Smooth muscle cell (in vitro differentiated cells): ENCODE results near the gene HOXD3. TPM values are rescaled to one million over a fixed set of nuclear protein-coding genes. Genes with fewer than 3 reads are reported as not detected.

Experiments
- DNase-seq: peaks from one replicate; lab custom pipeline; 2025; ENCODE audit not compliant: unreplicated experiment; lab: John Stamatoyannopoulos, UW
- H2AFZ ChIP-seq: fragments of 200-600 bp; sonication (generic); 2 replicates; pipeline ENCODE4 v1.6.0; 2016; ENCODE audit warnings: antibody characterized with exemption, low read depth, mild to moderate bottlenecking
- H3F3A ChIP-seq: fragments of 200-600 bp; sonication (generic); 2 replicates; pipeline ENCODE4 v1.6.0; 2017; ENCODE audit warnings: antibody characterized with exemption, low read depth
- H3K27ac ChIP-seq: fragments of 200-600 bp; sonication (generic); 2 replicates; pipeline ENCODE4 v1.5.1; 2016; ENCODE audit warnings: low read depth, mild to moderate bottlenecking
- H3K27me3 ChIP-seq: fragments of 200-600 bp; sonication (generic); 2 replicates; pipeline ENCODE4 v1.6.1; 2016; ENCODE audit warnings: low read depth, mild to moderate bottlenecking
- H3K36me3 ChIP-seq: fragments of 200-600 bp; sonication (generic); 2 replicates; pipeline ENCODE4 v1.5.1; 2016; ENCODE audit warnings: low read depth
- H3K4me1 ChIP-seq: fragments of 200-600 bp; sonication (generic); 2 replicates; pipeline ENCODE4 v1.5.1; 2016; ENCODE audit warnings: low read depth
- H3K4me2 ChIP-seq: fragments of 200-600 bp; sonication (generic); 2 replicates; pipeline ENCODE4 v1.6.0; 2016; ENCODE audit warnings: mild to moderate bottlenecking
- H3K4me3 ChIP-seq: fragments of 200-600 bp; sonication (generic); 2 replicates; pipeline ENCODE4 v1.5.1; 2016; ENCODE audit warnings: mild to moderate bottlenecking
- H3K79me2 ChIP-seq: fragments of 200-600 bp; sonication (generic); 2 replicates; pipeline ENCODE4 v1.6.0; 2016; ENCODE audit warnings: low read depth, mild to moderate bottlenecking
- H3K9ac ChIP-seq: fragments of 200-600 bp; sonication (generic); 2 replicates; pipeline ENCODE4 v1.6.0; 2016; ENCODE audit warnings: low read depth
- H3K9me3 ChIP-seq: fragments of 200-600 bp; sonication (generic); replicated peaks from 2 replicates; pipeline ENCODE4 v1.5.1; 2016; ENCODE audit warnings: low read depth
- H4K20me1 ChIP-seq: fragments of 200-600 bp; sonication (generic); 2 replicates; pipeline ENCODE4 v1.6.0; 2016; ENCODE audit warnings: low read depth
- WGBS: methylation state at CpG from one replicate; pipeline ENCODE4 v1.1.7; 2016; ENCODE audit warnings: low lambda C conversion rate; 5-methylcytosine and 5-hydroxymethylcytosine counted together
- polyA plus RNA-seq: library from polyadenylated mRNA; unstranded; fragments of >200 nt; fragmentation: Nextera tagmentation; extraction: Ambion mirVana; gene quantifications from 2 replicates; pipeline ENCODE4 v1.2.1, GENCODE V29; 2016
- total RNA-seq: library from RNA; depleted of rRNA; stranded (reverse); fragments of >200 nt; gene quantifications from 2 replicates; pipeline ENCODE4 v1.2.3, GENCODE V29; 2014
- TF ChIP-seq, protein P1 (sequence below): fragments of 200-600 bp; sonication (generic); IDR thresholded peaks from 2 replicates; pipeline ENCODE4 v1.5.1; 2017; ENCODE audit warnings: borderline replicate concordance, mild to moderate bottlenecking, antibody characterized with exemption; ENCODE audit not compliant: insufficient read depth, poor library complexity, severe bottlenecking

HOXD3 gene
- total and polyA plus RNA-seq, 2 experiments from 2014 or later = not detected

DNA sequence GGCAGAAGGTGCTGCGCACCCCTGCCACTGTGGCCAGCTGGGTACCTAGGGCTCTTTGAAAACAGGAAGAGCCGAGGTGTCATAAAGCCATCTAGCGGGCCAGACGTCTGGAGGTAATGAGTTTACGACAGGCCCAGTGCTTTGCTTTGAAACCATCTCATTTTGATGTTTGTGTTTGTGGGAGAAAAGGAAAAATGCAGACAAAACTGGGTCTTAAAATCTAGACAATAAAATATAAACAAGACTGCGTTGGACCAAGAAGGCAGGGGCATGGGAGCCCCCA lies 31.4 kb upstream of the HOXD3 start:
- TF ChIP-seq, protein P1, sequence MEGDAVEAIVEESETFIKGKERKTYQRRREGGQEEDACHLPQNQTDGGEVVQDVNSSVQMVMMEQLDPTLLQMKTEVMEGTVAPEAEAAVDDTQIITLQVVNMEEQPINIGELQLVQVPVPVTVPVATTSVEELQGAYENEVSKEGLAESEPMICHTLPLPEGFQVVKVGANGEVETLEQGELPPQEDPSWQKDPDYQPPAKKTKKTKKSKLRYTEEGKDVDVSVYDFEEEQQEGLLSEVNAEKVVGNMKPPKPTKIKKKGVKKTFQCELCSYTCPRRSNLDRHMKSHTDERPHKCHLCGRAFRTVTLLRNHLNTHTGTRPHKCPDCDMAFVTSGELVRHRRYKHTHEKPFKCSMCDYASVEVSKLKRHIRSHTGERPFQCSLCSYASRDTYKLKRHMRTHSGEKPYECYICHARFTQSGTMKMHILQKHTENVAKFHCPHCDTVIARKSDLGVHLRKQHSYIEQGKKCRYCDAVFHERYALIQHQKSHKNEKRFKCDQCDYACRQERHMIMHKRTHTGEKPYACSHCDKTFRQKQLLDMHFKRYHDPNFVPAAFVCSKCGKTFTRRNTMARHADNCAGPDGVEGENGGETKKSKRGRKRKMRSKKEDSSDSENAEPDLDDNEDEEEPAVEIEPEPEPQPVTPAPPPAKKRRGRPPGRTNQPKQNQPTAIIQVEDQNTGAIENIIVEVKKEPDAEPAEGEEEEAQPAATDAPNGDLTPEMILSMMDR = no peak
- peaks cover 7% of the 10 kb centered on the region for H3K4me1 ChIP-seq
- H3K9me3 ChIP-seq = no peaks in the 10 kb centered on the region
- no peak overlapping the region for H3K9ac ChIP-seq
- 39% methylated on average over 6 of the region's 6 CpGs for WGBS
- no peak for DNase-seq
- H4K20me1 ChIP-seq = peaks cover 38% of the 10 kb centered on the region
- no peak overlapping the region for H2AFZ ChIP-seq
- no peaks in the 10 kb centered on the region for H3K79me2 ChIP-seq
- no peaks in the 10 kb centered on the region for H3F3A ChIP-seq
- H3K27ac ChIP-seq = no peak overlapping the region
- no peak overlapping the region for H3K4me2 ChIP-seq
- H3K27me3 ChIP-seq = peaks cover 98% of the 10 kb centered on the region
- no peak overlapping the region for H3K4me3 ChIP-seq
- no peaks in the 10 kb centered on the region for H3K36me3 ChIP-seq

DNA sequence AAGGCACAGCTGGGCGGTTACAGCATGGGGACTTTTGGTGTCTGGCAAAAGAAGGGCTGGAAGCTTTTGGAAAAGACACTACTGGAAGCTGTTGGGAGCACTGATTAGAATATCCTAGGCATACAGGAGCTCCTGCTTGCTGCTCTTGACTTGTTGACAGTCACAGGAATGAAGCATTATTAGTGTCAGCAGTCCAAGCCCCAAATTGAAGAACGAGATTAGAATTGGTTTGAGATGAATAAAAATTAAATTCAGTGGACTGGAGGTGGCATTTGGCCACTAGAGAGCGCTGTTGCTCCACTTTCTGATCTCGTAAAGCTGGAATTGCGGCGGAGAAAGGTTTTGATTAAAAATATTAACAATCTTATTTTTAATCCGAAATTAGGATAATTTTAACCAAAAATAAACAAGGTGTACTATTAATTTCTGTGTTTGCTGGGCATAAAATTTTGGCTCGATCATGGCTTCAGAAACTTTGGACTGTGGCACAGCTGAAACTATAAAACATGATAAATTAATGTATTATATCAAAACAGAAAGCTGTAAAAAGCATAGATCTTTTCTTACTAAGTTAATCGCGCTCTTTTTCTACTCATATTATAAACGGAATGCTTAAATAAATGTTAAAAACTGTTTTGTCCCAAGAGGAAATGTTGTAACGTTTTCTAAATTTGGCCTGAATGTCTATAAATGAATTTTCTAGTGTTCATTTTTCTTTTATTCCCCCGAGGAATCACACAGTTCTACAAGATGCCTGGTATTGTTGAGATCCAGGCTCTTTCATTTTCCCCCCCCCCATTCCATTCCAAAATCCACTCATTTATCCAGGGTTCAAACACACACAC lies 30.0 kb upstream of the HOXD3 start:
- Histone ChIP-seq H3K9me3 (no peaks in the 10 kb centered on the region), H4K20me1 (peaks cover 23% of the 10 kb centered on the region), H3K4me2 (no peak overlapping the region), H2AFZ (no peak overlapping the region), H3K36me3 (no peaks in the 10 kb centered on the region), H3K4me3 (no peak overlapping the region), H3K9ac (no peak overlapping the region), H3K27me3 (peaks cover 98% of the 10 kb centered on the region), H3F3A (no peaks in the 10 kb centered on the region), H3K4me1 (peaks cover 7% of the 10 kb centered on the region), H3K79me2 (no peaks in the 10 kb centered on the region), H3K27ac (no peak overlapping the region)
- WGBS = 7% methylated on average over 13 of the region's 13 CpGs
- TF ChIP-seq, protein P1 = peak; percentile 95
- no peak for DNase-seq

DNA sequence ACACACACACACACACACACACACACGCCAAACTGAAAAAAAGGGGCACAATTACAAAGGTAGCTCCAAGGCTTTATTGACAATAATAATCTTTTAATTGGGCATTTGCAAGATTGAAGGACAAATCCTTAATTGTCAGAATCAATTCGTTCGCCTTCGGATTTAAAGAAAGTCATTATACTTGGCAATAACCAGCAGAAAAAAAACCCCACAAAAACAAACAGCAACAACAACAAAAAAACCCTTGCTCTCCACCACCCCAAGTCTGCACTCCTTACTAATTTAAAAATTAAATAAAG lies 29.4 kb upstream of the HOXD3 start:
- Histone ChIP-seq H3K4me1 (peaks cover 7% of the 10 kb centered on the region), H3K4me2 (no peak overlapping the region), H3K9ac (no peak overlapping the region), H2AFZ (no peak overlapping the region), H3K27me3 (peaks cover 98% of the 10 kb centered on the region), H3K27ac (no peak overlapping the region), H3K36me3 (no peaks in the 10 kb centered on the region), H3K4me3 (no peak overlapping the region), H3K79me2 (no peaks in the 10 kb centered on the region), H4K20me1 (peaks cover 18% of the 10 kb centered on the region), H3K9me3 (no peaks in the 10 kb centered on the region), H3F3A (no peaks in the 10 kb centered on the region)
- no peak for DNase-seq
- 51% methylated on average over 4 of the region's 4 CpGs for WGBS
- TF ChIP-seq, protein P1 = no peak
